Activated effector memory CD4-positive, alpha-beta T cell treated with anti-CD3 and anti-CD28 coated beads, Interleukin-2, amount 50 U/mL, for 16 hours (primary cell): ENCODE data around the gene SLC38A3.
"Not testable (repeated sequence)": the region's sequence is repeated elsewhere in the genome, so short reads cannot be mapped to it uniquely, and the experiment has no call there.

ENCODE experiments used
- DNase-seq: peaks from one replicate; pipeline ENCODE4 v3.0.0-alpha.2; 2020

Gene SLC38A3

DNA sequence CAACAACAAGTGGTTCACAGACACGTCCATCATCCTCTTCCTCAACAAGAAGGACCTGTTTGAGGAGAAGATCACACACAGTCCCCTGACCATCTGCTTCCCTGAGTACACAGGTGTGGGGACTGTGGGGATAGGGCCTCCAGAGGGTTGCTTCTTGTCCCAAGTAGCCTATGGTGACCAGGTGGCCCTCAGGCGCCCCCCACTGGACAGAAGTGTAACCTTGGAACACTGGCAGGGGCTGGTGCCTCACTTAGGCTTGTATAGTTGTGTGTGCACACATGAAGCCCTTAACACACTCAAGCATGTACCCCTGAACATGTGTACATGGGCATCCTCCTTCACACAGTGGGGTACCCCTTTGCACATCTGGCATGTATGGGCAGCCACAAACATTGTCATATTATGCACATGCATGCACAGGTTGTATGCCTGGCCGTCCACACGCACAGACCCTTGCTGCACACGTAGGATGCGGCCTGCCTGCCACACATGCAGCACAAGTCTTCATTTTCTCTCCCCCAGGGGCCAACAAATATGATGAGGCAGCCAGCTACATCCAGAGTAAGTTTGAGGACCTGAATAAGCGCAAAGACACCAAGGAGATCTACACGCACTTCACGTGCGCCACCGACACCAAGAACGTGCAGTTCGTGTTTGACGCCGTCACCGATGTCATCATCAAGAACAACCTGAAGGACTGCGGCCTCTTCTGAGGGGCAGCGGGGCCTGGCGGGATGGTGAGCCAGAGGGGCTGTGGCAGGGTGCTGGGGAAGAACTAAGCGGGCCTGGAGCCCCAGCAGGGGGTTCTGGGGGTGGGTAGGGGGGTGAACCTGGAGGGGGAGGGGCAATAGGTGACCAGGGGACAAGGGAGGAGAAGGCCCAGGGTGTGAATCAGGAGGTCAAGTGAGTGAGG lies 52.2 kb downstream of the SLC38A3 start:
- DNase-seq: peak; percentile 78

DNA sequence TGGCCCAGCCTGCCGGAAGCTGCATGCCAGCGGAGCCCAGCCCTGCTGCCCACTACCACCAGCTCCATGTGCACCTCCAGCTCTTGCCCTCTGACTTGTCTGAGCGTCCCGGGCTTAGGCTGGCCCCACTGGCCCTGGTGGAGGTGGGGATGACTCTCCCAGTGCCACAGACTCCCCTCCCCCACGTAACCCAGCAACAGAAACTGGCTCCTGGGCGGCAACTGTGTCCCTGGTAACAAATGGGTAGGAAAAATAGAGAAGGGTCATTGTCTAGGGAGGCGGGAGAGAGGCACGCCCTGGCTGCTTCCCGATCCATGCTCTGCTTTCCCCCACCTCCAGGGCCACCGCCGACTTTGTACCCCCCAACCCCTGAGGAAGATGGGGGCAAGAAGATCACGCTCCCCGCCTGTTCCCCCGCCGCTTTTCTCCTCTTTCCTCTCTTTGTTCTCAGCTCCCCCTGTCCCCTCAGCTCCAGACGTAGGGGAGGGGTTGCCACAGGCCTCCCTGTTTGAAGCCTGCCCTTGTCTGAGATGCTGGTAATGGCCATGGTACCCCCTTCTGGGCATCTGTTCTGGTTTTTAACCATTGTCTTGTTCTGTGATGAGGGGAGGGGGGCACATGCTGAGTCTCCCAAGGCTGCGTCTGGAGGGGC lies 53.1 kb downstream of the SLC38A3 start:
- DNase-seq: no peak

DNA sequence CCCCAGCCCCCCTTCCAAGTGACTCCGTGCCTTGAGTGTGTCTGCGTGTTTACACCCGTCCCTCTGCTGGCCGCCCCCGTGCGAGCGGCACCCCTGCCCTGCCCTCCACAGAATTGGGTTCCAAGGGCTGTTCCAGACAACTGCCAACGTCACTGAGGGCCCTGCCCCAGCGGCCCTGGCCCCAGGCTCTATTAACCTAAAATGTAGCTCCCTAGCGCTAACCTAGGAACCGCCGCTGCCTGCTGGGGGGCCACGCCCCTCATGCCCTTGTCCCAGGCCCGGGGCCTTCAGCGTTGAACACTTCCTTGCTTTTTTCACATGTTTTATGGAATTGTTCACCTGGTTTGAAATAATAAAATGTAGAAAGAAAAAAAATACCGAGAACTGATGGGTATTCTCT lies 53.9 kb downstream of the SLC38A3 start:
- DNase-seq: no peak

DNA sequence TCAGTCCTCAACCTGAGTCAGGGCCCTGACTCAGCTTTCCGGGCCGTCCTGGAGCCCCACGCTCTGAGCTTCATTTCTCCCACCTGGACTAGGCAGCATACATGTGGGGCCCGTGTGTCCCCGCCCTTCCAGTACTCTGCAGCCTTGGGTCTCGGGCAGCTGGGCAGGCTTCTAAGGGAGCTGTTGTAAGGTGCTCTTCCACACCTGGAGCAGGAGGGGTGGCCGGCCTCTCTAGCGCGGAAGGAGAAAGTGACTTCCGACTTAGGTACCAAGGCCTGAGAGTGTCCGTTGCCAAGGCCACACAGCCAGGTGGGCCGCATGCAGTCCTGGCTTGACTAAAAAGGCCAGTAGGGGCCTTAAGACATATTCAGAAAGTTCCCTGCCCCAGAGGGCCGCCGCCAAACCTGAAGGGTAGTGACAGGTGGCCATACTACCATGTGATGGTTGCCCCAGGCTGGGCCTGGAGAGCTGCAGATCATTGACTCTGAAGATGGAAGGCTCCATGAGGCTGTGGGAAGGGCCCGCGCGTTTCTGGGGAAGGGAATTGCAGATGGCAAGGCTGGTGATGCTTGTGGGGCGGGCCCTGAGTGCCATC lies 54.5 kb downstream of the SLC38A3 start:
- no peak for DNase-seq

DNA sequence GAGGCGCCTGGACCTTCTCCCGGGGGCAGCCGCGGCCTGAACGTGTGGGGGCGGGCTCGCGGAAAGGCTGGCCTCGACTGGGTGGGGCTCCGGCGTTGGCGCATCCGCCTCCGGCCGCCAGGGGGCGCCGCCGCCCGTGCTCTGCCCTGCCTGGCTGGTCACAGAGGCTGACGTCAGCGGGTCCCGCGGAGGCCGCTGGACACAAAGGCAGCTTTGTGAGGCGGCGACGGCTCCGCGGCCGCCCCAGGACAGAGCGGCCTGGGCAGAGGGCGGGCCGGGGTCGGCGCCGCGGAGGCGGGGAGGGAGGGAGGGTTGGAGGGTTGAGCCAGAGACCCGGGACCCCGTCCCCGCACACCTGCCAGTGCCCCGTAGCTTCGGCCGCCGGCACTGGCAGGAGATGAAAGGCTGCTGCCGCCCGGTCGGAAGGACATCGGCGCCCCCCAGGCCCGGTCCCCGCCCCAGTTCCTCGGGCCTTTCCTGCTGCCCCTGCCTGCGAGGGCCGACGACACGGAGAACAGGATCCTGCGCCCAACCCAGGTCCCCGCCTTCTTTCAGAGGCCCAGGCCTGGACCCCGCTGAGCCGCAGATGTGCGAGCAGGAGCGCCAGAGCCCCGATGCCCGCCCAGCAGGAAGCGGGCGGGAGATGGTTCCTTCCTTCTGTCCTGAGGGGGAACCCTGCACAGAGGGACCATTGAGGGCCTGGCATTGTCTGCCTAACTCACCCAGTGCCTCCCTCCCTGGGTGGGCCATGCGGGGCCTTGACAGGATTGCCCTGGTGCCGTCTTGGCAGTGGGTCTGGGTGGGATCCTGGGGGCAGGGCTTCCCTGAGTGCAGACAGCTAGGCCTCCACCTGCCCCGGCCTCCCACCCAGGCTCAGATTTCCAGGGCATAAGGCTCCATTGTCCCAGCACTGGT lies 55.2 kb downstream of the SLC38A3 start:
- DNase-seq: peak; percentile 95

DNA sequence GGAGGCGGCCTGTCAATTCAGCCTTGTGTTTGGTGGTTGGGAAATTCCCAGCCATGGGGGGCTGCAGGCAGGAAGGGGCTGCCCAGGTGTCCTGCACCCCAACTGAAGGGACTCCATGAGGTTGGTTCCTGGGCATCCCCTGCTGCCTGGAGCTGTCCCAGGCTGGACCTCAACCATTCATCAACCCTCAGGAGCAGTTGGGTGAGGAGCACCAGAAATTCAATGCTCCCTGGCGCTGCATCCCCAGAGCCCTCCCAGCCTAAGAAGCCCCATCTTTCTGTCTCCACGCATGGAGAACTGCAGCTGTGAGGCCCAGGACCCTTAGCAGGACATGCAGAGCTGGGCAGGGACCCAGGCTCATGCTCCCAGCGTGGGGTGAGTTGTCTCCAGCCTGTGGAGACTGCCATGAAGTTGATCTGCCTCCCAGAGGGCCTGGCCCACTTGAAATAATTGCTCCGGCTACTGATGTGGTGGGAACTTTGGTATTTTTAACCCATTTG lies 55.9 kb downstream of the SLC38A3 start:
- DNase-seq: no peak

DNA sequence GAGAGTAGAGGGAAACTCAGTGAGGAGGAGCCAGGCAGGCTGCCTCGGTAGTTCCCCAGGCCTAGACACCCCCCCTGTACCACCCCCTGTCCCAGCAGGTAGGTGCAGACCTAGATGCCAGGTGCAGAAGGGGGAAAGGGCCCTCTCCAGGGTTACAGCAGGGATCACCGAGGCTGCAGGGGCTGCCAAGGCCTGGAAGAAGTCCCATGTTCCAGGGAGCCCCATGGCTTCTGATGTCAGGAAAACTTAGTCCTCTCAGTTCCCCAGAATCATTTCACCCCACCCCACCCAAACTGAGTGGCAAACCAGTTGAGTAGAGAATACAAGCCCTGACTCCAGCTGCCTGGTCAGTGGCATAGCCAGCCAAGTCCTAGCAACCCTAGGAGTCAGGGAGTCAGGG lies 56.4 kb downstream of the SLC38A3 start:
- no peak for DNase-seq

DNA sequence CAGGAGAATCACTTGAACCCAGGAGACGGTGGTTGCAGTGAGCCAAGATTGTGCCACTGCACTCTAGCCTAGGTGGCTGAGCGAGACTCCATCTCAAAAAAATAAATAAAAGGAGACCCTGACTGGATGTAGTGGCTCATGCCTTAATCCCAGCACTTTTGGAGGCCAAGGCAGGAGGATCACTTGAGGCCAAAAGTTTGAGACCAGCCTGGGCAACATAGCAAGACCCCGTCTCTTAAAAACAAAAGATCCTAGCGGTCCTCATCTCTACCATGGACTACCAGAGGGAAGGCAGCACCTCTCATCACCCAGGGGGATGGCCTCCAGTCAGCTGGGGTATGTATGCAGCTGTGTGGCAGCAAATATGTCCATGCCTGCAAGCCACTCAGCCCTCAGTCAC lies 57.1 kb downstream of the SLC38A3 start:
- DNase-seq: not testable (repeated sequence)

DNA sequence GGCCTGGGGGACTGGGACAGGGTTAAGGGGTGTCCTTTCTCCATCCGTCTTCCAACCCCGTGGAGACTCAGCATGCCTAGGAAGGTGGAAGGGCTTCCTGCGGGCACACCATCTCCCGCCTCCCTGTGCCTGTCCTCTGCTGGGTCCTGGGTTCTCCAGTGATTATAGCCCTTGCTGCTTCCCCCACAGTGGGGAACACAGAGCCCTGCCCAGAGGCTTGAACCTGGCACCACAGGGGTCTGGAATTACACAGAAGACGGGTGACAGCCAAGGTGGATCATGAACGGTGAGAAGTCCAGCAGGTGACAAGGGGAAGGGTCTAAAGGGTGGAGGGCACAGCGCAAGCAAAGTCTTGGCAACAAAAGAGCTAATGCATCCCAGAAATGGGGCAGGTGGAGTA lies 57.7 kb downstream of the SLC38A3 start:
- DNase-seq: no peak

DNA sequence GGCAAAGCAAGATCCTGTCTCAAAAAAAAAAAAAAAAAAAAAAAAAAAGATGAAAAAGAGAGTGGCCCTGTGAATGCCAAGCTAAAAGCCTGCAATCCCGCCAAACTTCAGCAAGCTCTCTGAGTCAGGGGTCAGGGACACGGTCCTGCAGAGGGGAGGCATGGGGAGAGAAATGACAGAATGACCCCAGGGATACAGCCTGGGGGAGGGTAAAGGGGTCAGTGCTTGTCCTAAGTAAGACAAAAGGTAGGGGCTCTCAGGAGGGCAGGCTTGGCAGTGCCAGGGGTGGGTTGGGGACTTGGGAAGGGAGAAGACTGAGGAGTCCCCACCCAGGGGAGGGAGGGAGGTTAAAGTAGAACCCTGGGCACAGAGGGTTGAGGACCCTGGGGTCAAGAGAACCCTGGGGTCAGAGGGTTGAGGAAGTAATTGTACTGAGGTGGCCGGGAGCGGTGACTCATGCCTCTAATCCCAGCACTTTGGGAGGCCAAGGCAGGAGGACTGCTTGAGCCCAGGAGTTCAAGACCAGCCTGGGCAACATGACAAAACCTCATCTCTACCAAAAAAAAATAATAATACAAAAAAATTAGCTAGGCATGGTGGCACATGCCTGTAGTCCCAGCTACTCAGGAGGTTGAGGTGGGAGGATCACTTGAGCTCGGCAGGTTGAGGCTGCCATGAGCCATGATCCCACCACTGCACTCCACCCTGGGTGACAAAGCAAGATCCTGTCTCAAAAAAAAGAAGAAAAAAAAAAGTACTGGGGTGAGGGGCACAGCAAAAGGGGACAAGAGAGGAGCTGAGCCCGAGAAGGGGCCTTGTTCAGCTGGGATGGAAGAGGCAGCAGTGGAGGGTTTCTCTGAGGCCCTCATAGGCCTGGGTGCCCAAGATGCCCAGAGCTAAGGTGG lies 58.7 kb downstream of the SLC38A3 start:
- DNase-seq: no peak

DNA sequence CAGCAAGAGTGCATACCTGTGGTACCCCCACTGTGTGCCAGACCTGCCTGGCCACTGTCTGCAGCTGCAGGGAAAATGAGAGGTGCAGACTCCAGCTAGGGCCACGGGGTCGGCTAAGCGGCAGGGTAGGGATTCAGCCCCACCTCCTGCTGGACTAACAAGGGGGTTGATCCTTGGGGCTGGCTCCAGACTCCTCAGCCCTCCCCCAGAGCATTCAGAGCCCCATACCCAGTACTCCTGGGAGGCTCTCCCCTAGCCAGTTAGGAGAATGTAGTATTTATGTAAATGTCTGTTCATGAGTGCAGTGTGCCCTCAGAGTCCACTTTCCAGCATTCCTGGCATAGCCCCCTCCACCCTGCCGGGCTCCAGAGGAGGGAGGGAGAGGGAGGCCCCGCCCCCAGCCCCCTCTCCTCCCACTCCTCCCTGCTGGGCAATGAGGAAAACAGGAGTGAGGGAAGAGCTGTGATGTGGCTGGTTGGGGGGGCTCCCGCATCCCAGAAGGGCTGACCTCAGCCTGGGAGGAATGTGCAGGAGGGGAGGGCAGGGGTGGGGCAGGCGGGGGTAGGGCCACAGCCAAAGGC lies 59.4 kb downstream of the SLC38A3 start:
- DNase-seq: no peak

DNA sequence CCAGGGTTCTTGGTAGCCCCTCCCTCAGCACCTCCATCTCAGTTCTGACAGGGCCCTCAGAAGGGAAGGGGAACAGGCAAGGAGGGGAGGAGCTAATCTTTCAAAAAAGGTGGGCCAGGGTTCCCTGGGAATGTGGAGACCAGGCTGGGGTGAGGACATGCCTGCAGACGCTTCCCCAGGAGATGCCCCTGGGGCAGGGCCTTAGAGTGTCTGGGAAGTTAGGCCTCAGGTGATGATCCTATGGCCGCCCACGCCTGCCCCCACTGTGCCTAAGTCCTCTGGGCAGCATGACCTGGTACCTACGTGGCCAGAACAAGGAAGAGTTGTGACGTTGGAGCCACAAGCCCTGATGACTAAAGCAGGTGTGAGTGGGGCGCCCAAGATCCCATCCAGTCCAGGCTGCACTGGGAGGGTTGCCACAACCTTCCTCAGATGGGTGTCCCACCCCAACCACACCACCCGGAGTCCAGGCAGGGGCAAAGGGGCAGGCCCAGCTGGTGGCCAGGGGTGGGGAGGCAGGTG lies 60.0 kb downstream of the SLC38A3 start:
- DNase-seq: no peak

DNA sequence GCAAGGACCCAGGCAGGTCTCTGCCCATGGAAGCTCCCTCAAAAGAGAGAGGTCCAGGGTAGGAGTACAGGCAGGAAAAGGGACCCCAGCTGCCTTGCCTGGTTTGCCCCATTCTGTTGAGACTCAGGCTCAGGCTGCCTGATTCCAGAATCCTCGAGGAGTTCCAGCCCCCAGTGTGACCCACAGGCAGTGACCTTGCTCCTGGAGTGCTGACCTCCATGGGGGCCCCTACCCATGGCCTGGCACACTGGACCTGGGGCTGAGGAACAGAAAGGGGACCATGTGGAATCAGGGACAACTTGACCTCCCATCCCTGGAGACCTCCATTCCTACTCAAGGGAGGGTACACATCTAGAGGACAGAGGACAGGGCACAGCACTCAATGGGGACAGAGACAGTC lies 60.5 kb downstream of the SLC38A3 start:
- DNase-seq: no peak

DNA sequence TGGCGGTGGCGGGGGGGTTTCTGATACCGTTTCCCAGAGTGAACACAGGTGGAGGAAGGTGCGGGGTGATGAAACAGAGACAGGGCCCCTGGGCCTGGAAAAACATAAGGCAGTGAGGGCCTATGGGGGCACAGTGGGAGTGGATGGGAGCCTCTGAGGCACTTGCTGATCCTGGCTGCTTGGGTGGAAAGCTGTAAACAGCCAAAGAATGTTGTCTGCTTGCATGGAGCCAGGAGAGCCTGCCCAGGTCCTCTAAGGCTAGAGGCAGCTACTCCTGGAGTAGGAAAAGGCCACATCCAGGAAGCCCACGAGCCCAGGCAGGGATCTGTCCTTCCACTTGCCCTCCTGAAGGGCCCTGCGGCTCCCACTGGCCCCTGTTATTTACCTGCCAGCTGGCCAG lies 60.9 kb downstream of the SLC38A3 start:
- DNase-seq: no peak

DNA sequence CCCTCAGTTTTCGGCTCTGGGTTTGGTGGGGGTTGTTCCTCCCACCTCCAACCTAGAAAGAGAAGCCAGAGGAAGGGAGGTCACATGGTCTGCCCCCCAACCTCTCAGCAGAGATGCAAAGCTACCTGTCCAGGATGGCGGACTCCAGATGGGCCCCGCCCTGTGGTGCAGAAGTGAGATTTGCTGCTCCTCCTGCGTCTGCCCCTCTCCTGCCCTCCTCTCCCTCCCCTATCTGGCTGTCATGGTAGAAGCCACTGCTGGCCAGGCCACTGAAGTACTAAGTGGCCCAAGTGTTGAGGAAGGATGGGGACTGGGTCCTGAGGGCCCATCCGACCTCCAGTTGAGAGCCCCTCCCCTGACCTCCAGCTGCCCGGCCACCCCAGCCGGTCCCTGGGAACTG lies 61.8 kb downstream of the SLC38A3 start:
- DNase-seq: no peak

DNA sequence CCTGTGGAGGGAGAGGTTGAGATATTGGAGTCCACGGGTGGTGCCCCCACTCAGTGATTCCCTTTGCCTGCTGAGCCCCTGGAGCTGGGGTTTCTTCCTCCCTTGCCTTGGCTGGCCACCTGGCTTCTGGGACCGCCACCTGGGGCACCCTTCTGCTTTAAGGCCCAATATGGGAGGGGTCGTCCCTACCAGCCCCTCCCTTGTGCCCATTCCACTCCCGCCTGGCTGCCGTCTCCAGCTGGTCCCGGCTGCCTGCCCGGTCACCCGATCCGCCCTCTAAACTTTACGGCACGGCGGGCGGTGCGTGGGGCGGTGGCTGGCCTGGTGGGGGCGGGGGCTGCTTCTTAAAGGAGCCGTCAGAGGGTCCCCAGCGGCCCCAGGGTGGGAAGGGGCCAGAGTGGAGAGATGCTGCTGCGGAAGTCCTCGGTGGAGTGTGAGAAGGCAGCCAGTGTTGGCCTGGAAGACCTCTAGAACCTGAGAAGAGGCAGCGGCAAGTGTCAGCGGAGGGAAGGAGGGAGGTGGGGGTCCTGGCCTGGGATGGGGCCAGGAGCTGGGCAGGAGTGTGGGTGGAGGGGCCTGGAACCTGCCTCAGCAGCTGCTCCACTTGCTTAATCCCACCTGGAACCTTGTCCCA lies 62.3 kb downstream of the SLC38A3 start:
- no peak for DNase-seq

DNA sequence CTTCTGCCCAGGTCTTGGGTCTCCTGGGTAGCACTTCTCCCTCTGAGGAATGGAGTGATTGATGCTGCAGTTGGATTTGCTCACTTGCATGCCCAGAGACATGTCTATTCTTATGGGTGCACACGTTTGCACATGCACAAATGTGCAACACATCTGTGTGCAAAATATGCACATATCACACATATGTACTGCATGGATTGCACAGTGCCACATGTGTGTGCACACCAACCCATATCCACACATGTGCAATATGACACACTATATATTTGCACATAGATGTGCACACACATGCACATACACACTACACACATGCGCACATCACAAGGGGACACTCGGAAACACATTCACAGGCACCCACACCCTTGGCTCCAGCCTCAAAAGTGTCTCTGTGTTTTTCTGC lies 63.2 kb downstream of the SLC38A3 start:
- no peak for DNase-seq

DNA sequence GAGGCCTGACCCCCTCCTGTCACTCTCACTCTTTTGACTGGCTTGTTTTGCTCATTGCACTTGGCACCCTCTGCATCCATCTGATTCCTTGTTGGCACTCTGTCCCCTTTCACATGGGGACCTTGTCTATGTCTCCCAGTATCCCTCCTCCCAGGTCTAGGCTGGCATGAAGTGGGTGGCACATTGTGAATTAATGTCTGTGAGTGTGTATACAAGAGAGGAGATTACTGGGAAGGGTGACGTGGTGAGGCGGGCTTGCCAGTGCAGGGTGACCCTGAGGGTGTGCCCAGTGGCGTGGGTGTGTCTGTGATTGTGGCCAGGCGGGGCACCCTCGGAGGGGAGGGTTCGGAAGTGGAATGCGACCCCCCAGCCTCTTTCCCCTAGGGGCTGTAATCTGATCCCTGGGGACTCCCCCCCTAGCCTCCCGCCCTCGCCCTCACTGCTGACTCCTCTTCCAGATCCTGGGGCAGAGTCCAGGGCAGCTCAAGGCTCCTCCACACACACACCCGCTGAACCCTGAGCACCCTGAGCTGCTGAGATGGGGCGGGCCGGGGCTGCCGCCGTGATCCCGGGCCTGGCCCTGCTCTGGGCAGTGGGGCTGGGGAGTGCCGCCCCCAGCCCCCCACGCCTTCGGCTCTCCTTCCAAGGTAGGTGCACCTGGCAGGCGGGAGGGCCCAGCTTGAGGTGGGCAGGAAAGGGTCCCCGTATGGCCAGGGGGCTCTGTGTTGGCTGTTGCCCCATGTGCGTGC lies 63.8 kb downstream of the SLC38A3 start, which contains the start of gene SEMA3B:
Gene SEMA3B (plus strand): TSS at position 445 of the 749 bp plus-strand sequence. CDS start 94 bp downstream, at position 539.
- no peak for DNase-seq

DNA sequence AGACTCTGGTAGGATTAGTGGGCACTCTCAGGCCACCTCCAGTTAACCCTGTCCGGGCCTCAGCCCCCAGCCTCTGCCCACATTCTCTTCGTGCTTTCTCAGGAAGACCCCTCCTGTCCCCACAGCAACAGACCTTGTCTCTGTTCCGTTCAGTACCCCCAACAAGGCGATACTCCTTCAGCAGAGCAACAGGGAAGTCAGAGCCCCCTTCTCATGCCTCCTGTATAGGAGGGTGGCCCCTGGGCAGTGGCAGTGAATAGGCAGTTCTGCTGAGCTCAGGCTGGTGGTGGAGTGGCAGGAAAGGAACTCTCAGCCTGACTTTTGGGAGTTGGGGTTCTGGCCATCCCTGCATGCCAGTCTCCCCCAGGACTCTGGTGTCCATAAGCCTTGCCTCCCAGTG lies 64.4 kb downstream of the SLC38A3 start:
- no peak for DNase-seq
